Diencephalon (tissue), 1 donor: ENCODE results near the gene KANSL1. TPM values are rescaled to one million over a fixed set of nuclear protein-coding genes. Genes with fewer than 3 reads are reported as not detected.

Source experiments
- small RNA-seq: library from RNA; depleted of rRNA; stranded (forward); fragments of <200 nt; gene quantifications from one replicate; pipeline ENCODE3, GENCODE V24; 2014
- total RNA-seq: library from RNA; depleted of rRNA; stranded (reverse); fragments of >200 nt; gene quantifications from one replicate; pipeline ENCODE4 v1.2.3, GENCODE V29; 2014

Gene KANSL1, protein sequence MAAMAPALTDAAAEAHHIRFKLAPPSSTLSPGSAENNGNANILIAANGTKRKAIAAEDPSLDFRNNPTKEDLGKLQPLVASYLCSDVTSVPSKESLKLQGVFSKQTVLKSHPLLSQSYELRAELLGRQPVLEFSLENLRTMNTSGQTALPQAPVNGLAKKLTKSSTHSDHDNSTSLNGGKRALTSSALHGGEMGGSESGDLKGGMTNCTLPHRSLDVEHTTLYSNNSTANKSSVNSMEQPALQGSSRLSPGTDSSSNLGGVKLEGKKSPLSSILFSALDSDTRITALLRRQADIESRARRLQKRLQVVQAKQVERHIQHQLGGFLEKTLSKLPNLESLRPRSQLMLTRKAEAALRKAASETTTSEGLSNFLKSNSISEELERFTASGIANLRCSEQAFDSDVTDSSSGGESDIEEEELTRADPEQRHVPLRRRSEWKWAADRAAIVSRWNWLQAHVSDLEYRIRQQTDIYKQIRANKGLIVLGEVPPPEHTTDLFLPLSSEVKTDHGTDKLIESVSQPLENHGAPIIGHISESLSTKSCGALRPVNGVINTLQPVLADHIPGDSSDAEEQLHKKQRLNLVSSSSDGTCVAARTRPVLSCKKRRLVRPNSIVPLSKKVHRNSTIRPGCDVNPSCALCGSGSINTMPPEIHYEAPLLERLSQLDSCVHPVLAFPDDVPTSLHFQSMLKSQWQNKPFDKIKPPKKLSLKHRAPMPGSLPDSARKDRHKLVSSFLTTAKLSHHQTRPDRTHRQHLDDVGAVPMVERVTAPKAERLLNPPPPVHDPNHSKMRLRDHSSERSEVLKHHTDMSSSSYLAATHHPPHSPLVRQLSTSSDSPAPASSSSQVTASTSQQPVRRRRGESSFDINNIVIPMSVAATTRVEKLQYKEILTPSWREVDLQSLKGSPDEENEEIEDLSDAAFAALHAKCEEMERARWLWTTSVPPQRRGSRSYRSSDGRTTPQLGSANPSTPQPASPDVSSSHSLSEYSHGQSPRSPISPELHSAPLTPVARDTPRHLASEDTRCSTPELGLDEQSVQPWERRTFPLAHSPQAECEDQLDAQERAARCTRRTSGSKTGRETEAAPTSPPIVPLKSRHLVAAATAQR (N-terminal part only)
- total RNA-seq: 152 TPM

DNA sequence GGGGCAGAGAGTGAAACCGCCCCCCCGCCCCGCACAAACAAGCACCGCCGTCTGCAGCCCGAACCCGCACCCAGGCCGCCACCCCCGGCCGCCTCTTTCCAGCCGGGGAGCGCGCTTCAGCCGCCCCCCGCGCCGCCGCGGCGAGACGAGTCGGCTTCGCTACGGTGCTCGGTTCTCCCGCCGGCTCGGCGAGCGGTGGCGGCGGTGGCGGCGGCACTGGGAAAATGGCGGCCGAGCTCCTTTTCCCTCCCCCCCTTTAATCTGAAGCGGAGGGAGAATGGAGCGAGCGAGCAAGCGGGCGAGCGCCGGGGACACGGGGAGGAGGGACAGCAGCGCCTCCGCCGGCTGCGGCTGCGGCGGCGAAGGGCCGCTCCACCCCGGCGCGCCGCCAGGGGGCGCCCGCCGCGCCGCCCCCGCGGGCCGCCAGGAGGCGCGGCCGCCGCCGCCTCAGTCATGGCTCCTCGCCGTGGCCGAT lies at the start of gene KANSL1:
Gene KANSL1, minus strand, starts transcription at position 279 of the 475 bp plus-strand sequence. CDS start 21,286 bp downstream, outside the sequence.

DNA sequence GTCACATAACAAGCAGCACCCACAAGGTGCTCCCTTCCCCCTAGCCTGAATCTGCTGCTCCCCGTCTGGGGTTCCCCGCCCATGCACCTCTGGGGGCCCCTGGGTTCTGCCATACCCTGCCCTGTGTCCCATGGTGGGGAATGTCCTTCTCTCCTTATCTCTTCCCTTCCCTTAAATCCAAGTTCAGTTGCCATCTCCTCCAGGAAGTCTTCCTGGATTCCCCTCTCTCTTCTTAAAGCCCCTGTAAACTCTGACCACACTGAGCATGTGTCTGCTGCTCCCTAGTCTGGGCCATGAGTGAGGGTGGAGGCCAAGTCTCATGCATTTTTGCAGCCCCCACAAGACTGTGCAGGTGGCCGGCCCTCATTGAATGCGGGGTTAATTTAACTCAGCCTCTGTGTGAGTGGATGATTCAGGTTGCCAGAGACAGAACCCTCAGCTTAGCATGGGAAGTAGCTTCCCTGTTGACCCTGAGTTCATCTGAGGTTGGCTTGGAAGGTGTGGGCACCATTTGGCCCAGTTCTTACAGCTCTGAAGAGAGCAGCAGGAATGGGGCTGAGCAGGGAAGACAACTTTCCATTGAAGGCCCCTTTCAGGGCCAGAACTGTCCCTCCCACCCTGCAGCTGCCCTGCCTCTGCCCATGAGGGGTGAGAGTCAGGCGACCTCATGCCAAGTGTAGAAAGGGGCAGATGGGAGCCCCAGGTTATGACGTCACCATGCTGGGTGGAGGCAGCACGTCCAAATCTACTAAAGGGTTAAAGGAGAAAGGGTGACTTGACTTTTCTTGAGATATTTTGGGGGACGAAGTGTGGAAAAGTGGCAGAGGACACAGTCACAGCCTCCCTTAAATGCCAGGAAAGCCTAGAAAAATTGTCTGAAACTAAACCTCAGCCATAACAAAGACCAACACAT lies 194.0 kb downstream of the KANSL1 start, which contains the start of gene STH:
Gene STH, plus strand, starts transcription at position 264 of the 913 bp plus-strand sequence. Its CDS starts 30 bp downstream, at position 294.

Small RNAs within 50 kb of the gene (small RNA-seq; reads per million reads assigned to genes)
- not detected for gene RF00019

Other genes with a start within 250 kb of the KANSL1 start
- 6.0 TPM for gene STH, start 194.2 kb downstream of the KANSL1 start, total RNA-seq
- gene LRRC37A, start 101.7 kb upstream of the KANSL1 start, total RNA-seq: 4.6 TPM
- gene ARL17B, start 168.3 kb upstream of the KANSL1 start, total RNA-seq: 16.8 TPM